Glutamatergic neuron (in vitro differentiated cells): ENCODE measurements around the gene FAM3B. TPM values are rescaled to one million over a fixed set of nuclear protein-coding genes. Genes with fewer than 3 reads are reported as not detected.
"Not testable (repeated sequence)": the region's sequence is repeated elsewhere in the genome, so short reads cannot be mapped to it uniquely, and the experiment has no call there.

Experiments
- DNase-seq: peaks from one replicate; pipeline ENCODE4 v3.0.0; 2022
- H3K27ac Mint-ChIP-seq: one replicate; pipeline ENCODE4 v1.8.0; 2020; ENCODE audit warnings: mild to moderate bottlenecking, mixed read lengths, inconsistent platforms; ENCODE audit not compliant: unreplicated experiment
- H3K27me3 Mint-ChIP-seq: one replicate; pipeline ENCODE4 v1.8.0; 2020; ENCODE audit warnings: mild to moderate bottlenecking, moderate library complexity, mixed read lengths, inconsistent platforms; ENCODE audit not compliant: unreplicated experiment
- H3K36me3 Mint-ChIP-seq: one replicate; pipeline ENCODE4 v1.8.0; 2020; ENCODE audit warnings: mild to moderate bottlenecking, mixed read lengths, inconsistent platforms; ENCODE audit not compliant: unreplicated experiment
- H3K4me1 Mint-ChIP-seq: one replicate; pipeline ENCODE4 v1.8.0; 2020; ENCODE audit warnings: mild to moderate bottlenecking, low read depth, mixed read lengths, inconsistent platforms; ENCODE audit not compliant: unreplicated experiment
- H3K4me3 Mint-ChIP-seq: one replicate; pipeline ENCODE4 v1.8.0; 2020; ENCODE audit warnings: mild to moderate bottlenecking, mixed read lengths, inconsistent platforms; ENCODE audit not compliant: unreplicated experiment
- H3K9me3 Mint-ChIP-seq: one replicate; pipeline ENCODE4 v1.8.0; 2020; ENCODE audit warnings: mild to moderate bottlenecking, moderate library complexity, mixed read lengths, inconsistent platforms; ENCODE audit not compliant: unreplicated experiment
- total RNA-seq: library from RNA; stranded (reverse); fragmentation: NEBNext Ultra II Directional; extraction: Animal tissue kit (Norgen Biotek cat#: 25700); gene quantifications from one replicate; pipeline ENCODE4 v1.2.1, GENCODE V29; 2021; ENCODE audit not compliant: unreplicated experiment
- TF ChIP-seq, protein P1 (sequence below): fragments of 200-600 bp; sonication (generic); IDR thresholded peaks from one replicate; pipeline ENCODE4 v1.5.0; 2021; ENCODE audit not compliant: partially characterized antibody, unreplicated experiment

FAM3B gene
- total RNA-seq, 1 donor from 2014 or later: not detected

DNA sequence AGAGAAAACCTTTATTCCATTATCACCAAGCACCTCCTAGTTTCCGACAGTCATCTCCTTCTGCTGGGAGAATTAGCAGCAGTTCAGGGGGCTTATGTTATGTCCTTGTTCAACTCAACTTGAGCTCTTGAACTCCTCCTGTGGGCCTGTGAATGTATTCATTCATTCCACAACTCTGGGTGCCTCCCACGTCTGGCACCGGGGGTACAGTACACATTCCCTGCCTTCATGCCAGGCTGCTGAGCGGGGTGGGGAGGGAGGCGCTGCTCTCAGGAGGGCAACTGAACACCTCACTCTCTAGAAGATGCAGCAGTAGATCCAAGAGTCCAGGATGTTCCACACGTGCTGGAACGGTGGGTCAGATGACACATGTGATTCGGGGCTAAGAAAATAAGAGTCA, 40.9 kb downstream of the FAM3B start:
- peaks cover 6% of the 10 kb centered on the region for H3K9me3 Mint-ChIP-seq
- H3K4me1 Mint-ChIP-seq: peaks cover 11% of the 10 kb centered on the region
- TF ChIP-seq, protein P1, sequence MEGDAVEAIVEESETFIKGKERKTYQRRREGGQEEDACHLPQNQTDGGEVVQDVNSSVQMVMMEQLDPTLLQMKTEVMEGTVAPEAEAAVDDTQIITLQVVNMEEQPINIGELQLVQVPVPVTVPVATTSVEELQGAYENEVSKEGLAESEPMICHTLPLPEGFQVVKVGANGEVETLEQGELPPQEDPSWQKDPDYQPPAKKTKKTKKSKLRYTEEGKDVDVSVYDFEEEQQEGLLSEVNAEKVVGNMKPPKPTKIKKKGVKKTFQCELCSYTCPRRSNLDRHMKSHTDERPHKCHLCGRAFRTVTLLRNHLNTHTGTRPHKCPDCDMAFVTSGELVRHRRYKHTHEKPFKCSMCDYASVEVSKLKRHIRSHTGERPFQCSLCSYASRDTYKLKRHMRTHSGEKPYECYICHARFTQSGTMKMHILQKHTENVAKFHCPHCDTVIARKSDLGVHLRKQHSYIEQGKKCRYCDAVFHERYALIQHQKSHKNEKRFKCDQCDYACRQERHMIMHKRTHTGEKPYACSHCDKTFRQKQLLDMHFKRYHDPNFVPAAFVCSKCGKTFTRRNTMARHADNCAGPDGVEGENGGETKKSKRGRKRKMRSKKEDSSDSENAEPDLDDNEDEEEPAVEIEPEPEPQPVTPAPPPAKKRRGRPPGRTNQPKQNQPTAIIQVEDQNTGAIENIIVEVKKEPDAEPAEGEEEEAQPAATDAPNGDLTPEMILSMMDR: no peak
- H3K27me3 Mint-ChIP-seq: peaks cover 4% of the 10 kb centered on the region
- no peak overlapping the region for H3K27ac Mint-ChIP-seq
- H3K36me3 Mint-ChIP-seq: no peaks in the 10 kb centered on the region
- DNase-seq: no peak
- H3K4me3 Mint-ChIP-seq: no peak overlapping the region

DNA sequence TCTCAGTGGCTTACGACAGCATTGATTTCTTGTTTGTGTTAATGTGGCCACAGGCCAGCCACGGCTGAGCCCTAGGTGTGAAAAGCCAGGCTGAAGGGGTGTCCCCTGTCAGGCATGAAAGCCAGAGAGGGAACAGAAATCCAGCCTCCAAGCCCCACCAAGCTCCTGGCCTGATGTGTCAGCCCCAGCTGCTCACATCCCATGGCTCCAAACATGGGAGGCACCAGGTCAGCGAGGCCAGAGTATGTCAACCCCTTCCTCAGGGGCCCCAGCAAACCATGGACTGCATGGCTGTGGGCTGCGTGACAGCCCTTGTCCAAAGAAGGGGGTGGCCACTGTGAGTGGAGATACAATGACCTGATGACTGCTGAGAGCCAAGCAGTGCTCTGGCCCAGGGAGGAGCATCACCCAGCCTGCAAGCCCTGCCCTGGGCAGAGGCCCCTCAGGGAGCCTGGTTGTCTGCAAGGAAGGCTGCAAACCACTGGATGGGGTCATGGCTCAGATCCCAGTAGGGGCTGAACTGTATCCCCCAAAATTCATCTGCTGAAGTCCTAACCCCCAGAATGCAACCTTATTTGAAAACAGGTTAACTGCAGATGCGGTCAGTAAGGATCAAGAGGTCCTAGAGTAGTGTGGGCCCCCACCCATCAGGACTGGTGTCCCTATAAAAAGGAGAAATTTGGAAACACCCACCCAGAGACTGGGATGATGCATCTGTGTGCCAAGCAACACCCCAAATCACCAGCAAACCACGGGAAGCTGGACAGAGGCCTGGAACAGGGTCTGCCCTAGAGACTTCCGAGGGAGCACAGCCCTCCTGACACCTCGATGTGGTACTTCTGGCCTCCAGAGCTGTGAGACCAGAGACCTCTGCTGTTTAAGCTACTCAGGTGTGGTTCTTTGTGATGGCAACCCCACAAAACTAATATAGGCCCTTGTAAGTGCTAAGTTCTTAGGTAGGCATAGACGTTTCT, 41.9 kb downstream of the FAM3B start:
- TF ChIP-seq, protein P1: no peak
- H3K27me3 Mint-ChIP-seq: peaks cover 6% of the 10 kb centered on the region
- no peak for DNase-seq
- peaks cover 6% of the 10 kb centered on the region for H3K9me3 Mint-ChIP-seq
- H3K27ac Mint-ChIP-seq: no peak overlapping the region
- H3K4me1 Mint-ChIP-seq: peaks cover 11% of the 10 kb centered on the region
- no peak overlapping the region for H3K4me3 Mint-ChIP-seq
- no peaks in the 10 kb centered on the region for H3K36me3 Mint-ChIP-seq

DNA sequence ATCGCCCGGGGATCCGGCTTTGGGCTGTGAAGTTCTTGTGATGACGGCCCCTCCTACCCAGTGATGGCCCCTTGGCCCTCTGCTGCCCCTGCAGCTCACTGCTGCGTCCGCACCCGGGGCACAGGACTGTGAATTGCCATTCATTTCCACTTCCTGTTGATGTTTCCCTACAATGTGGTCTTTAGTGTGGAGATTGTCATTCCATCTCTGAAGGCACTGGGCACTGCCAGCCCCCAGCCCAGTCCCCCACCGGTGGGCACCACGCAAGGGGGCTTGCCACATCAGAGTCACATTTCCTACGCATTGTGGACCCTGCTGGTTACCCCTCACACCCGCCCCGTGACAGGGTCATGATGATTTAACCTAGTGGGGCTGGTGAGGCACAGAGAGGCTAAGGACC, 42.7 kb downstream of the FAM3B start:
- TF ChIP-seq, protein P1: no peak
- Mint-ChIP-seq H3K4me1 (peaks cover 11% of the 10 kb centered on the region), H3K36me3 (no peaks in the 10 kb centered on the region), H3K9me3 (peaks cover 6% of the 10 kb centered on the region), H3K27me3 (peaks cover 6% of the 10 kb centered on the region), H3K4me3 (no peak overlapping the region), H3K27ac (no peak overlapping the region)
- no peak for DNase-seq

DNA sequence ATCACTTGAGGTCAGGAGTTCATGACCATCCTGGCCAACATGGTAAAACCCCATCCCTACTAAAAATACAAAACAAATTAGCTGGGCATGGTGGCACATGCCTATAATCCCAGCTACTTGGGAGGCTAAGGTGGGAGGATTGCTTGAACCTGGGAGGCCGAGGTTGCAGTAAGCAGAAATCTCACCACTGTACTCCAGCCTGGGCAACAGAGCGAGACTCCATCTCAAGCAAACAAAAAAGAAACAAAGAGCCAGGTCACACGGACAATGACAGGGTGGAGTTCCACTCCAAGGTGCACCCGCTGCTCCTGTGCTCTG, 43.1 kb downstream of the FAM3B start:
- not testable (repeated sequence) for DNase-seq, H3K9me3 Mint-ChIP-seq, H3K27ac Mint-ChIP-seq, H3K27me3 Mint-ChIP-seq, H3K4me3 Mint-ChIP-seq, H3K36me3 Mint-ChIP-seq
- H3K4me1 Mint-ChIP-seq: peaks cover 11% of the 10 kb centered on the region

DNA sequence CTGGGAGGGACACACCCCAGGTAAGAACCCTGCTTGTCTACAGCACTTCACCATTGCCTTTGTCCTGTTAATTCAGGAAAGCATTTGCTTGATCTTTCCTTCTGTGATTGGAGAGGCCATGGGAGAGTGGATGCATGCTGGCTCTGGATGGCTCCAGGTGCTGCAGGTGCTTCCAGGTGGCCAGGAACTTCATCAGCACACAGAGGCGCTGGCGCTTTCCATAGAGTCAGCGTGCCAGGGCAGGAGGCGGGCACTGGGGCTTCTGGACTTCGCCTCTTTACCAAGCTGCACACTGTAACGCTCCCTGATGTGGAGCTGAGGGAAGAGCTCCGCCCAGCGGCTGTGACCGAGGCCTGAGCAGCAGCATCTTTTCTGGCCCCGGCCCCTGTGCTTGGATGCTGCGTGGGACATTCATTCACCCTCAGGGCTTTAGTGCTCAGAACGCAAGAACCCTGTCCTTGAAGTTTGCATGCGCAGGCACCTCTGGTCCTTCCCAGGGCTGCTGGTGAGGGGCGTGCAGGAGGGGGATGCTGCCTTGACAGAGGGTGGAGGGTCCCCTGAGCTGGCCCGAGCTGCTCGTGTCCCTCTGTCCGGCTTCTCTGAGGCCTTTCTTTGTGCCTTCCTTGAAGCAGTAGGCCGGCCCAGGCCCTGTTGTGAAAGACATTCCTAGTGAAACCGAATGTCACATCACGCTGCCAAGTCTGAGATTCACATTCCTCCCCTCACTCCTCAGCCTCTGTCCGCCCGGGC, 43.6 kb downstream of the FAM3B start:
- no peak overlapping the region for H3K27ac Mint-ChIP-seq
- no peak for DNase-seq
- TF ChIP-seq, protein P1: no peak
- H3K4me3 Mint-ChIP-seq: no peak overlapping the region
- H3K9me3 Mint-ChIP-seq: peaks cover 4% of the 10 kb centered on the region
- no peaks in the 10 kb centered on the region for H3K36me3 Mint-ChIP-seq
- peaks cover 11% of the 10 kb centered on the region for H3K4me1 Mint-ChIP-seq
- peaks cover 6% of the 10 kb centered on the region for H3K27me3 Mint-ChIP-seq
